Measurements from ENCODE around the gene FAF1.
"Not testable (repeated sequence)": the region's sequence is repeated elsewhere in the genome, so short reads cannot be mapped to it uniquely, and the experiment has no call there.

The FAF1 gene

GRCh38 chr1:50727578-50727977, 232.5 kb downstream of the FAF1 start:
- Mint-ChIP-seq H3K4me1 (ENCODE audit: low read depth) (peaks cover 23% of the 10 kb centered on the region), H3K36me3 (ENCODE audit: low read depth) (peaks cover 41% of the 10 kb centered on the region)
- DNase-seq, H3K27me3 Mint-ChIP-seq, H3K4me3 Mint-ChIP-seq, H3K27ac Mint-ChIP-seq, H3K9me3 Mint-ChIP-seq: not testable (repeated sequence)

GRCh38 chr1:50724626-50725286, 235.3 kb downstream of the FAF1 start:
- DNase-seq, result no peak
- Mint-ChIP-seq H3K4me1 (ENCODE audit: low read depth) (peaks cover 23% of the 10 kb centered on the region), H3K27ac (peak overlapping the region; percentile 65), H3K27me3 (no peaks in the 10 kb centered on the region), H3K4me3 (no peak overlapping the region), H3K9me3 (no peaks in the 10 kb centered on the region), H3K36me3 (ENCODE audit: low read depth) (peaks cover 57% of the 10 kb centered on the region)

GRCh38 chr1:50720457-50721053, 239.5 kb downstream of the FAF1 start:
- H3K27ac Mint-ChIP-seq, result no peak overlapping the region
- H3K4me1 Mint-ChIP-seq (ENCODE audit: low read depth), result peaks cover 19% of the 10 kb centered on the region
- no peaks in the 10 kb centered on the region for H3K27me3 Mint-ChIP-seq
- H3K4me3 Mint-ChIP-seq, result no peak overlapping the region
- no peaks in the 10 kb centered on the region for H3K9me3 Mint-ChIP-seq
- no peak for DNase-seq
- peaks cover 57% of the 10 kb centered on the region for H3K36me3 Mint-ChIP-seq (ENCODE audit: low read depth)

GRCh38 chr1:50719126-50719525, 240.9 kb downstream of the FAF1 start:
- no peaks in the 10 kb centered on the region for H3K27me3 Mint-ChIP-seq
- H3K27ac Mint-ChIP-seq, result no peak overlapping the region
- DNase-seq, result no peak
- H3K36me3 Mint-ChIP-seq (ENCODE audit: low read depth), result peaks cover 53% of the 10 kb centered on the region
- no peak overlapping the region for H3K4me3 Mint-ChIP-seq
- peaks cover 5% of the 10 kb centered on the region for H3K4me1 Mint-ChIP-seq (ENCODE audit: low read depth)
- no peaks in the 10 kb centered on the region for H3K9me3 Mint-ChIP-seq

- H3K27ac Mint-ChIP-seq, result no peak overlapping the region
- H3K9me3 Mint-ChIP-seq, result no peaks in the 10 kb centered on the region
- no peak overlapping the region for H3K4me3 Mint-ChIP-seq
- H3K4me1 Mint-ChIP-seq (ENCODE audit: low read depth), result no peaks in the 10 kb centered on the region
- DNase-seq, result no peak
- H3K36me3 Mint-ChIP-seq (ENCODE audit: low read depth), result peaks cover 44% of the 10 kb centered on the region
- H3K27me3 Mint-ChIP-seq, result no peaks in the 10 kb centered on the region
Measured at GRCh38 chr1:50717327-50717726, 242.7 kb downstream of the FAF1 start.

- DNase-seq; H3K27ac Mint-ChIP-seq; H3K9me3 Mint-ChIP-seq; H3K4me3 Mint-ChIP-seq; H3K4me1 Mint-ChIP-seq (ENCODE audit: low read depth); H3K27me3 Mint-ChIP-seq: not testable (repeated sequence)
- peaks cover 36% of the 10 kb centered on the region for H3K36me3 Mint-ChIP-seq (ENCODE audit: low read depth)
Measured at GRCh38 chr1:50716455-50716854, 243.6 kb downstream of the FAF1 start.

- DNase-seq, result no peak
- H3K27me3 Mint-ChIP-seq, result no peaks in the 10 kb centered on the region
- peaks cover 2% of the 10 kb centered on the region for H3K36me3 Mint-ChIP-seq (ENCODE audit: low read depth)
- no peak overlapping the region for H3K4me3 Mint-ChIP-seq
- H3K9me3 Mint-ChIP-seq, result no peaks in the 10 kb centered on the region
- H3K4me1 Mint-ChIP-seq (ENCODE audit: low read depth), result peaks cover 4% of the 10 kb centered on the region
- no peak overlapping the region for H3K27ac Mint-ChIP-seq
Measured at GRCh38 chr1:50710099-50710498, 250.0 kb downstream of the FAF1 start.

- DNase-seq, result no peak
- H3K4me1 Mint-ChIP-seq (ENCODE audit: low read depth), result peaks cover 4% of the 10 kb centered on the region
- no peak overlapping the region for H3K4me3 Mint-ChIP-seq
- H3K9me3 Mint-ChIP-seq, result no peaks in the 10 kb centered on the region
- peaks cover 2% of the 10 kb centered on the region for H3K36me3 Mint-ChIP-seq (ENCODE audit: low read depth)
- H3K27me3 Mint-ChIP-seq, result no peaks in the 10 kb centered on the region
- no peak overlapping the region for H3K27ac Mint-ChIP-seq
Measured at GRCh38 chr1:50707824-50708223, 252.2 kb downstream of the FAF1 start.

GRCh38 chr1:50705699-50706098, 254.4 kb downstream of the FAF1 start:
- DNase-seq, result no peak
- peaks cover 6% of the 10 kb centered on the region for H3K36me3 Mint-ChIP-seq (ENCODE audit: low read depth)
- H3K27ac Mint-ChIP-seq, result no peak overlapping the region
- no peaks in the 10 kb centered on the region for H3K9me3 Mint-ChIP-seq
- H3K4me3 Mint-ChIP-seq, result no peak overlapping the region
- H3K4me1 Mint-ChIP-seq (ENCODE audit: low read depth), result peaks cover 5% of the 10 kb centered on the region
- H3K27me3 Mint-ChIP-seq, result no peaks in the 10 kb centered on the region

- Mint-ChIP-seq H3K4me3 (no peak overlapping the region), H3K9me3 (no peaks in the 10 kb centered on the region), H3K4me1 (ENCODE audit: low read depth) (peaks cover 5% of the 10 kb centered on the region), H3K27ac (no peak overlapping the region), H3K27me3 (no peaks in the 10 kb centered on the region), H3K36me3 (ENCODE audit: low read depth) (peaks cover 10% of the 10 kb centered on the region)
- DNase-seq, result no peak
Measured at GRCh38 chr1:50705041-50705440, 255.0 kb downstream of the FAF1 start.

- Mint-ChIP-seq H3K27ac (no peak overlapping the region), H3K36me3 (ENCODE audit: low read depth) (peaks cover 10% of the 10 kb centered on the region), H3K9me3 (no peaks in the 10 kb centered on the region), H3K4me3 (no peak overlapping the region), H3K27me3 (no peaks in the 10 kb centered on the region), H3K4me1 (ENCODE audit: low read depth) (peaks cover 5% of the 10 kb centered on the region)
- no peak for DNase-seq
Measured at GRCh38 chr1:50704126-50704525, 255.9 kb downstream of the FAF1 start.

GRCh38 chr1:50703240-50703639, 256.8 kb downstream of the FAF1 start:
- H3K4me3 Mint-ChIP-seq, result no peak overlapping the region
- H3K36me3 Mint-ChIP-seq (ENCODE audit: low read depth), result peaks cover 10% of the 10 kb centered on the region
- peaks cover 4% of the 10 kb centered on the region for H3K4me1 Mint-ChIP-seq (ENCODE audit: low read depth)
- H3K27me3 Mint-ChIP-seq, result no peaks in the 10 kb centered on the region
- no peak for DNase-seq
- H3K27ac Mint-ChIP-seq, result no peak overlapping the region
- no peaks in the 10 kb centered on the region for H3K9me3 Mint-ChIP-seq

- H3K27me3 Mint-ChIP-seq, result no peaks in the 10 kb centered on the region
Measured at GRCh38 chr1:50702395-50702794, 257.7 kb downstream of the FAF1 start.

GRCh38 chr1:50701706-50702317, 258.3 kb downstream of the FAF1 start:
- H3K9me3 Mint-ChIP-seq, result no peaks in the 10 kb centered on the region
- no peak overlapping the region for H3K27ac Mint-ChIP-seq
- no peak for DNase-seq
- peaks cover 1% of the 10 kb centered on the region for H3K4me1 Mint-ChIP-seq (ENCODE audit: low read depth)
- H3K27me3 Mint-ChIP-seq, result no peaks in the 10 kb centered on the region
- H3K36me3 Mint-ChIP-seq (ENCODE audit: low read depth), result peaks cover 11% of the 10 kb centered on the region
- H3K4me3 Mint-ChIP-seq, result no peak overlapping the region

More at GRCh38 chr1:50702395-50702794, 257.7 kb downstream of the FAF1 start:
- Mint-ChIP-seq H3K4me1 (ENCODE audit: low read depth) (peaks cover 1% of the 10 kb centered on the region), H3K4me3 (no peak overlapping the region), H3K27ac (no peak overlapping the region), H3K9me3 (no peaks in the 10 kb centered on the region), H3K36me3 (ENCODE audit: low read depth) (peaks cover 11% of the 10 kb centered on the region)
- no peak for DNase-seq

- peaks cover 1% of the 10 kb centered on the region for H3K4me1 Mint-ChIP-seq (ENCODE audit: low read depth)
- no peak overlapping the region for H3K4me3 Mint-ChIP-seq
- H3K9me3 Mint-ChIP-seq, result no peaks in the 10 kb centered on the region
- H3K27me3 Mint-ChIP-seq, result no peaks in the 10 kb centered on the region
- no peak overlapping the region for H3K27ac Mint-ChIP-seq
- DNase-seq, result no peak
- H3K36me3 Mint-ChIP-seq (ENCODE audit: low read depth), result peaks cover 9% of the 10 kb centered on the region
Measured at GRCh38 chr1:50700621-50701020, 259.4 kb downstream of the FAF1 start.

All from activated T-cell treated with anti-CD3 and anti-CD28 coated beads, Interleukin-2, amount 50 U/mL, for 24 hours (primary cell).